AG04449 (cell line): Measurements from ENCODE around the gene ZFYVE27.

Source experiments
- CTCF ChIA-PET: fragments of 350-600 bp; formaldehyde crosslinking; extraction: SDS; loops from one replicate; lab custom pipeline; 2021; ENCODE audit warnings: antibody characterized with exemption; lab: Yijun Ruan, JAX
- POLR2A ChIA-PET: fragments of 400-600, 350-600 bp; formaldehyde crosslinking; extraction: SDS; loops from one replicate; lab custom pipeline; 2020; ENCODE audit warnings: antibody characterized with exemption, inconsistent platforms; lab: Yijun Ruan, JAX
- DNase-seq: peaks from one replicate; pipeline ENCODE4 v3.0.0-alpha.2; 2010; ENCODE audit warnings: low read depth, low spot score
- H3K4me3 ChIP-seq: 2 replicates; pipeline ENCODE4 v1.5.1; 2011; ENCODE audit warnings: low read depth, mild to moderate bottlenecking, control low read depth, low read length
- TF ChIP-seq, protein P1 (sequence below): IDR thresholded peaks from one replicate; pipeline ENCODE4 v1.5.1; 2011; ENCODE audit warnings: mild to moderate bottlenecking, moderate library complexity, low read length, control low read depth, inconsistent platforms; ENCODE audit not compliant: insufficient read depth; ENCODE audit errors: missing control alignments

Gene ZFYVE27

DNA sequence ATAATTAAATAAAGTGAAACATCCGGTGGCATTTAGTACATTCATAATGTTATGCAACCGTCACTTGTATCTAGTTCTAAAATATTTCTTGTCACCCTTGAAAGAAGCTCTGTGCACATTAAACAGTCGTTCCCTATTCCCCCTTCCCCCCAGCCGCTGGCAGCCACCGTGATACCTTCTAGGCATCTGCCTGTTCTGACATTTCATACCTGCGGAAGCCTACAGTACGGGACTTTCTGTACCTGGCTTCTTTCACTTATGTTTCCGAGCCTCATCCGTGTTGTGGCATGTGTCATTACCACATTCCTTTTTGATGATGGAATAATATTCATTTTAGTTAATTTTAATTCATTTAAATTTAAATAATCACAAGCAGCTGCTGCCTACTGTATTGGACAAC lies 48.8 kb downstream of the ZFYVE27 start:
- DNase-seq = no peak
- ChIA-PET CTCF (interaction anchor here (2.2 kb wide), 1 partner anchor 83 kb away, joined by 6 read pairs; no protein-coding TSS in a partner anchor), POLR2A (no interaction called here)
- no peak overlapping the region for H3K4me3 ChIP-seq
- TF ChIP-seq, protein P1, sequence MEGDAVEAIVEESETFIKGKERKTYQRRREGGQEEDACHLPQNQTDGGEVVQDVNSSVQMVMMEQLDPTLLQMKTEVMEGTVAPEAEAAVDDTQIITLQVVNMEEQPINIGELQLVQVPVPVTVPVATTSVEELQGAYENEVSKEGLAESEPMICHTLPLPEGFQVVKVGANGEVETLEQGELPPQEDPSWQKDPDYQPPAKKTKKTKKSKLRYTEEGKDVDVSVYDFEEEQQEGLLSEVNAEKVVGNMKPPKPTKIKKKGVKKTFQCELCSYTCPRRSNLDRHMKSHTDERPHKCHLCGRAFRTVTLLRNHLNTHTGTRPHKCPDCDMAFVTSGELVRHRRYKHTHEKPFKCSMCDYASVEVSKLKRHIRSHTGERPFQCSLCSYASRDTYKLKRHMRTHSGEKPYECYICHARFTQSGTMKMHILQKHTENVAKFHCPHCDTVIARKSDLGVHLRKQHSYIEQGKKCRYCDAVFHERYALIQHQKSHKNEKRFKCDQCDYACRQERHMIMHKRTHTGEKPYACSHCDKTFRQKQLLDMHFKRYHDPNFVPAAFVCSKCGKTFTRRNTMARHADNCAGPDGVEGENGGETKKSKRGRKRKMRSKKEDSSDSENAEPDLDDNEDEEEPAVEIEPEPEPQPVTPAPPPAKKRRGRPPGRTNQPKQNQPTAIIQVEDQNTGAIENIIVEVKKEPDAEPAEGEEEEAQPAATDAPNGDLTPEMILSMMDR = no peak

DNA sequence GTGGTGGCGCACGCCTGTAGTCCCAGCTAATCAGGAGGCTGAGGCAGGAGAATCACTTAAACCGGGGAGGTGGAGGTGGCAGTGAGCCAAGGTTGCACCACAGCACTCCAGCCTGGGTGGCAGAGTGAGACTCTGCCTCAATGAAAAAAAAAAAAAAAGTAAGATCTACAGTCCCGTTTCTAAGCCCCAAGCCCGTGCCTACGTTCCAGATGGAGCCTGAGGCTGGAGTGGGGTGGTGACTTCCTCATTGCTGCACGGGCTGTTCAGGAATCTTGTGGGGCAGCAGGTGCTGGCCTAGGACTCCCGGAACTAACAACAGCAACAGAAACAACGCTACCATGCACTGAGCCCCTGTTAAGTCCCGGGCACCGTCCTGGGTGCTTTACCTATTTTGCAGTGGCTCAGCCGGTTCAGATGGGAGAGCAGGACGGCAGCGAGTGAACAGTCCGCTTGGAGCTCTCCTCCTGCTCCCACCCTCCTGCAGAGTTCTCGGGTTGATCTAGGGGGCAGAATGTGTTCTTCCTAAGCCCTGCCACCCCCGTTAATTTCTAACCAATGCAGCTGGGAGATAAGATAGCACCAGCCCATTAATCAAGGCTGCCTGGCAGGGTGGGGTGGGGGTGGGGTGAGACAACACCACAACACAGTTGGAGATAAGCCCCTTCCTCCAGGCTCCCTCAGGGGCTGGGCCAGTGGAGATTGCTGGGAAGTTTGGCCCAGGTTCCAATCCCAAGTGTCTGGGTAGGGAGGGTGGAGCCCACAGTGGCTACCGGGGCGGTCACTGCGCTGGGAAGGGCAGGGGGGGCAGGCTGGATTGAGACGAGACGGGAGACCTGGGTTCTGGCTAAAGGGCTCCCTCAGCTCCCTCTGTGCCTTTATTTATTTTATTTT lies 51.9 kb downstream of the ZFYVE27 start:
- no peak overlapping the region for H3K4me3 ChIP-seq
- no peak for DNase-seq
- POLR2A ChIA-PET = no interaction called here
- CTCF ChIA-PET = interaction anchor here (1.2 to 1.7 kb wide), 2 partner anchors 11 to 15 kb away, joined by 3 to 5 read pairs; no protein-coding TSS in a partner anchor
- TF ChIP-seq, protein P1 = no peak

DNA sequence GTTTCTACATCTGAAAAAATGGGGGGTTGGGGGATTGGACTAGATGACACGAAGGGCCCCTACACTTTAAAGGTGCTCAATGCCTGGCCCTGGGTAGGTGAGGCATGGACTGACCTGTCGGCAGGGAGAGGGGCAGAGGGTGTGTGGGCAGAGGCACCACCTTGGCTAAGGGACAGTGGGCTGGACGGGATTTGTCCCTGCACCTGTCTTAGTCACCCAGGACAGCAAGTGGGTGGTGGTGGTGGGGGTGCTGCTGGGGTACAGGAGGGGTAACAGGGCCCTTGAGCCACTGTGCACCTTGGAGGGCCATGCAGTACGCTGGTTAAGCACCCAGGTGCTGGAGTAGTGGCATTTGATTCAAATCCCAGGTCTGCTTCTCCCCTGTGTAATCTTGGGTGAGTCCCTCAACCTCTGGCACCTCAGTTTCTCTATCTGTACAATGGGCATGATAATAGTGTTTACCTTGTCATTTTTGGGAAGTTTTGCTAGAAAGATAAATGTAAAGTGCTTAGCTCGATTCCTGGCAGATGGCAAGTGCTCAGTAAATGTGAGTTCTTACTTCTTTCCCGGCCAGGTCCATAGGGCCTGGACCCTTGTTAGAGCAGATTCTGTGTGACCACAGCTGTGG lies 53.0 kb downstream of the ZFYVE27 start:
- TF ChIP-seq, protein P1 = no peak
- ChIA-PET POLR2A (no interaction called here), CTCF (interaction anchor here (1.7 to 8.4 kb wide), 4 partner anchors 14 to 252 kb away, joined by 5 to 176 read pairs (median 35); no protein-coding TSS in a partner anchor)
- DNase-seq = no peak
- H3K4me3 ChIP-seq = no peak overlapping the region

DNA sequence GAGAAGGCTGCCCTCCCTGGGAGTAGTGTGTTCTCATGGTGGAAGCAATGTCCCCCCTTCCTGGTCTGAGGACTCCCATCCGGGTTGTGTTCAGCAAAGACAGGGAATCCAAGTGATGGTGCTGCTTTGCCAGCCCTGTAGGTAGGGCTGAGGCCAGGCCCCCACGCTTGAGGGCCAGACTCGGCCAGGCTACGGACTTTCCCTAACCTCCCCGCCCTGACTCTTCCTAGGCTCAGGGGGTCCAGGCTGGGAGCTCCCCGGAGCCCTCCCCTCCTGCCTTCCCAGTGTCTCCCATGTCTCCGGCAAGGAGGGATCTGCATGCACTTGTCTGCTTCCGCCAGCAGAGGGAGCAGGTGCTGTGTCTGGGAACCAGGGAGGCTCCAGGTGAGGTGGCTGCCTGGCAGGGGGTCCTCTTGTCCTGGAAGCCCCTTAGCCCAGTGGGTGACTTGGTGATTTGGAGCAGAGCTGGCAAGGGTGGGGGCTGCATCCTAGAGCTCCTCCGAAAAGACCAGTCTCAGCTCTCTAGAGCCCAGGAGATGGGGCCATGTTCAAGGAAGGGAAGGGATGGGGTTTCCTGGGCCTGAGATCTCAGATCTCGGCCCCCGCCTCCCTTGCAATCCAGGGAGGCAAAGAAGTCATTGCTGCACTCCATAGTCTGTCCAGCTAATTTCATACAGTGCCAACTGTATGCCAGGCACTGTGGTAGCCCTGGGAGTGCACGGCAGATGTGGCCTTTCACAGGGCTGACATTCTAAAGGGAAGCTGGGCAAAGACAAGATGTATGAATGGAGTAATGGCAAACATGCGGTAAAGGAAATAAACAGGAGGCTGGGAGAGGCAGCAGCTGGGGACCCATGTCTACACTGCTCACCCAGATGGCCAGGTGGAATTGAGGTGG lies 55.1 kb downstream of the ZFYVE27 start:
- no peak overlapping the region for H3K4me3 ChIP-seq
- POLR2A ChIA-PET = interaction anchor here (0.6 kb wide), 1 partner anchor 114 kb away, joined by 3 read pairs; no protein-coding TSS in a partner anchor
- TF ChIP-seq, protein P1 = peak; percentile 97
- CTCF ChIA-PET = interaction anchor here (0.6 to 8.4 kb wide), 35 partner anchors 9 to 1040 kb away, joined by 3 to 176 read pairs (median 4); partner anchors contain the start of gene SFRP5
- DNase-seq = no peak

DNA sequence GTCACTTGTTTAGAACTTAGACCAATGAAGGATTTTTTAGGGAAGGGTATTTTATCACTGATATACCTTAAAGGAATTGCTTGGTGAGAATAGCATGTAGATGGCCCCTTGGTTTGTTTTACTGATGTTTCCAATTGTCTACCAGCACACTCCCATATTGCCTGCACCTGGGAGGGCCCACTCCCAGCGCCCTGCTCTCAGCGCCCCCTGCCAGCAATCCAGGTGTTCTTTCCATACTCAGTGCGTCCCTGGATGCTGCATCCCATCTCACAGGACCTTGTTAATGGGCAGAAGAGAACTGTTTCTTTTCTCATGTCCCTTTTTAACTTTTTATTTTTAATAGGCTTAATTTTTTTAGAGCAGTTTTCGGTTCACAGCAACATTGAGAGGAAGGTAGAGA lies 59.0 kb downstream of the ZFYVE27 start:
- TF ChIP-seq, protein P1 = no peak
- no peak overlapping the region for H3K4me3 ChIP-seq
- DNase-seq = no peak
- POLR2A ChIA-PET = no interaction called here
- CTCF ChIA-PET = interaction anchor here (0.8 to 8.4 kb wide), 4 partner anchors 13 to 245 kb away, joined by 3 to 176 read pairs (median 4); no protein-coding TSS in a partner anchor
